ENCODE data around the gene KIAA0232.

Gene KIAA0232

GRCh38 chr4:6894528-6895498, 112.3 kb downstream of the KIAA0232 start:
- no peak for TF ChIP-seq CTCF (IDR thresholded peaks at IDR 0.05; ENCODE audit: poor library complexity, severe bottlenecking)
- Histone ChIP-seq H3K4me3 (ENCODE audit: severe bottlenecking) (no peak overlapping the region), H3K27me3 (ENCODE audit: insufficient read depth, poor library complexity, severe bottlenecking) (no peaks in the 10 kb centered on the region), H3K9me3 (ENCODE audit: severe bottlenecking) (peaks cover 3% of the 10 kb centered on the region), H3K4me1 (ENCODE audit: insufficient read depth, poor library complexity, severe bottlenecking) (no peaks in the 10 kb centered on the region), H3K36me3 (ENCODE audit: low read depth) (no peaks in the 10 kb centered on the region), H3K27ac (ENCODE audit: poor library complexity, severe bottlenecking) (no peak overlapping the region)
- DNase-seq (ENCODE audit: low spot score) (no peak), ATAC-seq (ENCODE audit: low read depth) (no peak)

- Histone ChIP-seq H3K4me3 (ENCODE audit: severe bottlenecking) (no peak overlapping the region), H3K27me3 (ENCODE audit: insufficient read depth, poor library complexity, severe bottlenecking) (no peaks in the 10 kb centered on the region), H3K4me1 (ENCODE audit: insufficient read depth, poor library complexity, severe bottlenecking) (no peaks in the 10 kb centered on the region), H3K27ac (ENCODE audit: poor library complexity, severe bottlenecking) (no peak overlapping the region), H3K36me3 (ENCODE audit: low read depth) (no peaks in the 10 kb centered on the region), H3K9me3 (ENCODE audit: severe bottlenecking) (no peaks in the 10 kb centered on the region)
- TF ChIP-seq CTCF (IDR thresholded peaks at IDR 0.05; ENCODE audit: poor library complexity, severe bottlenecking) = no peak
- no peak for ATAC-seq (ENCODE audit: low read depth)
- DNase-seq (ENCODE audit: low spot score) = no peak
Observed at GRCh38 chr4:6896035-6896434, 113.5 kb downstream of the KIAA0232 start.

GRCh38 chr4:6898763-6899162, 116.2 kb downstream of the KIAA0232 start:
- no peak for ATAC-seq (ENCODE audit: low read depth)
- Histone ChIP-seq H3K27ac (ENCODE audit: poor library complexity, severe bottlenecking) (no peak overlapping the region), H3K36me3 (ENCODE audit: low read depth) (no peaks in the 10 kb centered on the region), H3K4me3 (ENCODE audit: severe bottlenecking) (no peak overlapping the region), H3K27me3 (ENCODE audit: insufficient read depth, poor library complexity, severe bottlenecking) (no peaks in the 10 kb centered on the region), H3K4me1 (ENCODE audit: insufficient read depth, poor library complexity, severe bottlenecking) (no peaks in the 10 kb centered on the region), H3K9me3 (ENCODE audit: severe bottlenecking) (no peaks in the 10 kb centered on the region)
- TF ChIP-seq CTCF (IDR thresholded peaks at IDR 0.05; ENCODE audit: poor library complexity, severe bottlenecking) = no peak
- DNase-seq (ENCODE audit: low spot score) = no peak

DNA sequence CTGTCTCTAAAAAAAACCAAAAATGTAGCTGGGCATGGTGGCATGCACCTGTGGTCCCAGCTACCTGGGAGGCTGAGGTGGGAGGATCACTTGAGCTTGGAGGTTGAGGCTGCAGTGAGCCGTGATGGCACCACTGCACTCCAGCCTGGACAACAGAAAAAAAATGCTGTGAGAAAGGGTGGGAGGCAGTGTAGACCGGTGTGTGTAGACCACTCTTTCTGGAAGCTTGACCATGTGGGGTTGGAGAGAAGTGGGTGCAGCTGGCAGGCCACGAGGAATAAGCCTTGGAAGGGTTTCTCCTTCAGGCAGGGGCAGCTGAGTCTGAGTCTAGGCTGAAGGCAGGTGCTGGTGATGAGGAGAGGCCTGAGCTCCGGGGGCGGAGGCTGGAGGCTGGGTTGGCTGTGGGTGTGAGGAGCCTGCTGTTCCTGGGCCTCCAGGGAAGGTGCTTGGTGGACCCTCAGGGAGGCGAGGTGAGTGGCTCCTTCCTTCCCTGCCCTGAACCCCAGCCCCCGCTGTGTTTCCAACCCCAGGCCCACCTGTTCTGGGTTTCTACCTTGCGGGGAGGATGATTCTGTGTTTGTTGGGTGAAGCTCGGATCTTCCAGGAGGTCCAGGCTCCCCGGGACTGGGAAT, 117.8 kb downstream of the KIAA0232 start:
- H3K9me3 ChIP-seq (ENCODE audit: severe bottlenecking) = no peaks in the 10 kb centered on the region
- H3K27ac ChIP-seq (ENCODE audit: poor library complexity, severe bottlenecking) = no peak overlapping the region
- ATAC-seq (ENCODE audit: low read depth) = no peak
- no peak for DNase-seq (ENCODE audit: low spot score)
- no peaks in the 10 kb centered on the region for H3K4me1 ChIP-seq (ENCODE audit: insufficient read depth, poor library complexity, severe bottlenecking)
- H3K36me3 ChIP-seq (ENCODE audit: low read depth) = no peaks in the 10 kb centered on the region
- H3K4me3 ChIP-seq (ENCODE audit: severe bottlenecking) = no peak overlapping the region
- no peaks in the 10 kb centered on the region for H3K27me3 ChIP-seq (ENCODE audit: insufficient read depth, poor library complexity, severe bottlenecking)
- no peak for TF ChIP-seq CTCF (IDR thresholded peaks at IDR 0.05; ENCODE audit: poor library complexity, severe bottlenecking)

Measured in RWPE2 (cell line).